Sigmoid colon (tissue), 4 donors: ENCODE data around the gene GPR17.

Experiments
- EP300 ChIP-seq, 4 donors: sonication (generic); formaldehyde crosslinking; IDR thresholded peaks; one replicate each; pipeline ENCODE4 v1.6.1; 2017; ENCODE audit warnings: antibody characterized with exemption in 4 of 4
- POLR2A ChIP-seq, 2 donors: fragments of 450-650 bp; IDR thresholded peaks; one replicate each; pipeline ENCODE4 v1.6.1; 2016; ENCODE audit warnings: antibody characterized with exemption in 2 of 2, mild to moderate bottlenecking in 2 of 2, moderate library complexity in 2 of 2
- POLR2AphosphoS5 ChIP-seq, 4 donors: sonication (generic); formaldehyde crosslinking; IDR thresholded peaks; one replicate each; pipeline ENCODE4 v1.6.1; 2017; ENCODE audit warnings: antibody characterized with exemption in 4 of 4
- TF ChIP-seq, protein P1 (sequence below), 4 experiments: fragments of 450-650 bp in 3 of 4; fragments of 200-600 bp in 1 of 4; IDR thresholded peaks; one replicate each; pipeline ENCODE4 v1.5.1; 2016 to 2019; ENCODE audit warnings: antibody characterized with exemption in 4 of 4, mild to moderate bottlenecking in 3 of 4, moderate library complexity in 2 of 4

DNA sequence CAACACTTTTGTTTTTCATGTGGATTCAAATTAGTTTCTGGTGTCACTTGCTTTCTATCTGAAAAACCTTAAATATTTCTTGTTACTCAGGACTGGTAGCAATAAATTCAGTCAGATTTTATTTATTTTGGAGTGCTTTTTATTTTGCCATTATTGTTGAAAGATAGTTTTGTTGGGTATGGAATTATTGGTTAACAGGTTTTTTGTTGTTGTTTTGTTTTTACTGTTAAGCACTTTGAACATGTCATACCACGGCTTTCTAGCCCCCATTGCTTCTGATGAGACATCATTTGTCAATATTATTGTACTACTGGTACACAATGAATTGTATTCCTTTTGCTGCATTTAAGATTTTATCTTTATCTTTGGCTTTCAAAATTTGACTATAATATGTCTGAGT lies 42.5 kb downstream of the GPR17 start:
- TF ChIP-seq POLR2A (IDR thresholded peaks at IDR 0.05) (no peak), POLR2AphosphoS5 (IDR thresholded peaks at IDR 0.05) (no peak), EP300 (IDR thresholded peaks at IDR 0.05) (no peak)
- TF ChIP-seq, protein P1, sequence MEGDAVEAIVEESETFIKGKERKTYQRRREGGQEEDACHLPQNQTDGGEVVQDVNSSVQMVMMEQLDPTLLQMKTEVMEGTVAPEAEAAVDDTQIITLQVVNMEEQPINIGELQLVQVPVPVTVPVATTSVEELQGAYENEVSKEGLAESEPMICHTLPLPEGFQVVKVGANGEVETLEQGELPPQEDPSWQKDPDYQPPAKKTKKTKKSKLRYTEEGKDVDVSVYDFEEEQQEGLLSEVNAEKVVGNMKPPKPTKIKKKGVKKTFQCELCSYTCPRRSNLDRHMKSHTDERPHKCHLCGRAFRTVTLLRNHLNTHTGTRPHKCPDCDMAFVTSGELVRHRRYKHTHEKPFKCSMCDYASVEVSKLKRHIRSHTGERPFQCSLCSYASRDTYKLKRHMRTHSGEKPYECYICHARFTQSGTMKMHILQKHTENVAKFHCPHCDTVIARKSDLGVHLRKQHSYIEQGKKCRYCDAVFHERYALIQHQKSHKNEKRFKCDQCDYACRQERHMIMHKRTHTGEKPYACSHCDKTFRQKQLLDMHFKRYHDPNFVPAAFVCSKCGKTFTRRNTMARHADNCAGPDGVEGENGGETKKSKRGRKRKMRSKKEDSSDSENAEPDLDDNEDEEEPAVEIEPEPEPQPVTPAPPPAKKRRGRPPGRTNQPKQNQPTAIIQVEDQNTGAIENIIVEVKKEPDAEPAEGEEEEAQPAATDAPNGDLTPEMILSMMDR (IDR thresholded peaks at IDR 0.05) = no peak
